GM19099 (cell line): Measurements from ENCODE around the gene EPAS1.

Experiments
- POLR2A ChIP-seq: IDR thresholded peaks from 3 replicates; pipeline ENCODE4 v1.6.1; 2011; ENCODE audit warnings: low read depth; ENCODE audit not compliant: insufficient read length; ENCODE audit errors: extremely low read depth

EPAS1 gene

DNA sequence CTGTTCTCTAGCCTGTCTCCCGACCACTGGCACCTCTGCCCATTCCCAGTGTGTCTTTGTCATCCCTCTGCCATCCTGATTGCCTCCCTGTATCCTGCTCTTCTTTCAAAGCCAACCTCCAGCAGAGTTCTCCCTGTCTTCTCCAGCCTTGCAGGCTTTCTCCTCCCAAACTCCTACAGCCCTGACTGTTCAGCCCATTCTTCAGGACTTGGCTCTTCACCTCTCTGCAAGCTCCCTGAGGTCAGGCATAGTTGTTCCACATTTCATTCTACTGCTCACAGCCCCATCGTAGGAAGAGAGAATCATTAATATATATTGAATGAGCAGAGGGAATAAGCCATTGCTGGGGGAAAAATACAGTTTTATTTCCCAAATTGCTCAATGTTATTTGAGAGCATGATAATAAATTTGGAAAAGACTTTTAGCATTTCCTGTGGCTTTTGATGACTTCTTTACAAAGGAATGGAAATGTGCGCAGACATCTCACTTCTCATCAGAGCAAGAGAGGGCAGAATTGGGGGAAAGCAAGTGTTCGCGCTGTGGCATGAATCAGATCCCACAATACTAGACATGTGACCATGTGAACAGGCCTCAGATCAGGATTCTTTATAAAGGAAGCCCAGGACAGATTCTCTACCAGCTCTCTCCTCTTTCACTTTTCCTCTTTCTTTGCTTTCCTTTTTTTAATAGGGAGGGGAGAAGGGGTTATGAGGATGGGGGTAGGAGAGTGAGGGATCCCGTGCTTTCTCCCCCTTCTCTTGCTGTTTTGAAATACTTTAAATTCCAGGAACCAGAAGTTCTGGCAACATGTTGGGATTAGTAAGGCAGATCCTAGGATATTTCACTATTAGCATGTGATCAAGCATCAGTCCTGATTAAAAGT is 37.4 kb downstream of the EPAS1 start:
- TF ChIP-seq POLR2A, result no peak

DNA sequence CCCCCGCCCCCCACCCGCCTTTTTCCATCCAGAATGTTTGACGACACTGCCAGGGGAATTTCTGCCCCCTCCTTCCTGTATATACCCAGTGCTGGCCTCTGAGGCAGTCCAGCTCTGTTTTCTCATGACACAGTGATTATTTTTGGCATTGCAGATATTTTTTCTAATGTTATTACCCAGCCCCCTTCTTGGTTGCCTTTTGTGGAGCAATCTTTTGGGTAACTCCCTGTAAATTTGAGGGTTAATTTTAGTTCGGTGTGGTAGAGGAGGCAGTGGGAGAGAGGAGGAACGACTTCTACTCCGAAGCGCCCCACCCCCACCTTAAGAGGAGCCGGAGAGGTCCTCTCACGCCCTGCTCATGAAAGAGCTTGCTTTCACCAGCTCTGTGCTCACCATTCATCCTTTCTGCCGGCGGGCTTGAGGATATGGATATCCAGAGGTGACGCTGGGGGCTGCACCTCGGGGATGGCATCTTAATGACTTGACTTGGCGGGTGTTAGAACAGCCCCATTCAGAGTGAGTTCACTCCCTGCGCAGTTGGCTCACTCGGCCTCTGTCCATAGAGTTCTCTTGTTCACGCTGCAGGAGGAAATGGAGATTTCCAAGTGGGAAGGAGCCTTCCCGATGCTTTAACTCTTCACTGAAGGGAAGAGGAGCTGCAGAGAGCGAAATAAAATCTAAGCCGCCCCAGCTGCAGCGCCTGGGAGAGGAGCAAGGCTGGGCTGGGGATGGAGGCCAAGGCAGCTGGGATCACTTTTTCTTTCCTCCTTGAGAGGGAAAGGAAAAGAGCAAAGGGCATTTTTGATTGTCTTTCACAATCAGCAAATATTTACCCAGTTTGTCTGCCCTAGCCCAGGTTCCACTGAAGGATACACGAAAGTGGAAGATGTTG is 38.4 kb downstream of the EPAS1 start:
- TF ChIP-seq POLR2A, result no peak

- no peak for TF ChIP-seq POLR2A
These were observed 39.2 kb downstream of the EPAS1 start for GRCh38 chr2:46336283-46336959.

- TF ChIP-seq POLR2A, result no peak
These were observed 40.2 kb downstream of the EPAS1 start for GRCh38 chr2:46337208-46337994.

DNA sequence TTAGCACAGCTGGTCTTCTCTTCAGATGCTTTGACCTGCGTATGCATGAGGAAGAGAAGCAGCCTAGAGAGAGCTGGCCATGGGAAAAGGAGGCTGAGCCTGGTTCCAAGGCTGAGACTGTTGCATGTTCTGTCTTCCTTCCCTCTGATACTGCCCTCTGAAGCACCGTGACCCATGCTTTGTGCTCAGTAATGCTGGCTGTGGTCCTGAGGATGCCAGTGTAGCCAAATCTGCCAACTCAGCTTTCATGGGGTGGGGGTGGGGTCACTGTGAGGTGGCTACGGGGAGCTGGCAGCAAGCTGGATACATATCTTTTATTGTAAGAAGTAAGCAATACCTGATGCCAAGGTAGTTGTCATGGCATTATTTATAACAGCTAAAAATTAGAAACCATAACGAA is 41.5 kb downstream of the EPAS1 start:
- TF ChIP-seq POLR2A, result no peak

GRCh38 chr2:46339200-46339599 is 42.0 kb downstream of the EPAS1 start:
- TF ChIP-seq POLR2A, result no peak

GRCh38 chr2:46339676-46340459 is 42.7 kb downstream of the EPAS1 start:
- TF ChIP-seq POLR2A, result no peak

GRCh38 chr2:46340740-46341420 is 43.7 kb downstream of the EPAS1 start:
- TF ChIP-seq POLR2A, result no peak

DNA sequence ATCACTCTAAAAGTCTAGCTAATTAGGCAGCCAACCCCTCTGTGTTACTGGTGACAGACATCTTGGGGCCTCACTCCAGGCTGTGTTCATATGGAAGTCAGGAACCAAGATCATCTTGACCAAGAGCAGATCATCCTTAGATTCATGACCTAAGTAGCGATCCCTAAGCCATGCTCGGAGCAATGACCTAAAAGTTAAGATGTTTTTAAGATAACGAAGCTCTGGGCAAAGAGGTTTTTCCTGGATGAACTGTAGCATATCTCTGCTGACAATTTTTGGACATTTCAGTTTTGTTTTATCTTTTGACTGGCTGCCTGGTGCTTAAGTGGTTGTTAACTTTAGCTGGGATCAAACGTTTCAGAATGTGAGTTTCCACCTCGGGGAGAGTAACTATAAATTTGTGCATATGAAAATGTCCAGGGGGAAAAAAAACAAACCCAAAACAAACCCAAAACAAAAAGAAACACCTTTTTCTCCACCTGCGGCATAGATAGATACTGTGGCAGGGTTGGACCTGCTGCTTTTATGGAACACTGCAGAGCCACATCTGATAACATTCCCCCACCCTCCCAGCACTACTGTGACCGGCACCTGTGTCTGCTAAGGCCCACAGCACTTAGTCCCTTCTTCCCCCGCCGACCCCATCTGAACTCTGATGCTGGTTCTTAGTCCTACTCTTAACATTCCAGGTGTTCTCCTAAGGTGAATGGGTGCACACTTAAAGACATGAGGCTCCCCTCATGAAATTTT is 45.5 kb downstream of the EPAS1 start:
- TF ChIP-seq POLR2A, result no peak

GRCh38 chr2:46344706-46345105 is 47.5 kb downstream of the EPAS1 start:
- no peak for TF ChIP-seq POLR2A

GRCh38 chr2:46345775-46346174 is 48.6 kb downstream of the EPAS1 start:
- TF ChIP-seq POLR2A, result no peak

GRCh38 chr2:46346719-46347118 is 49.5 kb downstream of the EPAS1 start:
- no peak for TF ChIP-seq POLR2A
